HUES64 (cell line): ENCODE measurements around the gene CDK4.
"Not testable (repeated sequence)": the region's sequence is repeated elsewhere in the genome, so short reads cannot be mapped to it uniquely, and the experiment has no call there.

ENCODE experiments used
- H3K27ac ChIP-seq: 2 replicates; pipeline ENCODE4 v1.7.0; 2013; ENCODE audit warnings: low read depth, low read length, inconsistent platforms
- H3K27me3 ChIP-seq: 2 replicates; pipeline ENCODE4 v1.6.1; 2013; ENCODE audit warnings: mild to moderate bottlenecking, low read length; ENCODE audit not compliant: insufficient read depth
- H3K36me3 ChIP-seq: 2 replicates; pipeline ENCODE4 v1.6.1; 2013; ENCODE audit warnings: mild to moderate bottlenecking, low read length; ENCODE audit not compliant: insufficient read depth
- H3K4me1 ChIP-seq: 2 replicates; pipeline ENCODE4 v1.6.1; 2013; ENCODE audit warnings: mild to moderate bottlenecking, low read length, moderate library complexity; ENCODE audit not compliant: insufficient read depth
- H3K4me3 ChIP-seq: 2 replicates; pipeline ENCODE4 v1.5.1; 2013; ENCODE audit warnings: mild to moderate bottlenecking, low read length, moderate library complexity
- H3K9ac ChIP-seq: 2 replicates; pipeline ENCODE4 v1.6.1; 2013; ENCODE audit warnings: mild to moderate bottlenecking, low read depth, low read length
- H3K9me3 ChIP-seq: 2 replicates; pipeline ENCODE4 v1.6.1; 2013; ENCODE audit warnings: low read depth, low read length; ENCODE audit not compliant: insufficient read depth
- WGBS: fragments of 150-250, 120-280 bp; methylation state at CpG from one replicate; pipeline ENCODE4 v1.1.7; 2013; ENCODE audit warnings: missing lambda C conversion rate; 5-methylcytosine and 5-hydroxymethylcytosine counted together

The CDK4 gene

DNA sequence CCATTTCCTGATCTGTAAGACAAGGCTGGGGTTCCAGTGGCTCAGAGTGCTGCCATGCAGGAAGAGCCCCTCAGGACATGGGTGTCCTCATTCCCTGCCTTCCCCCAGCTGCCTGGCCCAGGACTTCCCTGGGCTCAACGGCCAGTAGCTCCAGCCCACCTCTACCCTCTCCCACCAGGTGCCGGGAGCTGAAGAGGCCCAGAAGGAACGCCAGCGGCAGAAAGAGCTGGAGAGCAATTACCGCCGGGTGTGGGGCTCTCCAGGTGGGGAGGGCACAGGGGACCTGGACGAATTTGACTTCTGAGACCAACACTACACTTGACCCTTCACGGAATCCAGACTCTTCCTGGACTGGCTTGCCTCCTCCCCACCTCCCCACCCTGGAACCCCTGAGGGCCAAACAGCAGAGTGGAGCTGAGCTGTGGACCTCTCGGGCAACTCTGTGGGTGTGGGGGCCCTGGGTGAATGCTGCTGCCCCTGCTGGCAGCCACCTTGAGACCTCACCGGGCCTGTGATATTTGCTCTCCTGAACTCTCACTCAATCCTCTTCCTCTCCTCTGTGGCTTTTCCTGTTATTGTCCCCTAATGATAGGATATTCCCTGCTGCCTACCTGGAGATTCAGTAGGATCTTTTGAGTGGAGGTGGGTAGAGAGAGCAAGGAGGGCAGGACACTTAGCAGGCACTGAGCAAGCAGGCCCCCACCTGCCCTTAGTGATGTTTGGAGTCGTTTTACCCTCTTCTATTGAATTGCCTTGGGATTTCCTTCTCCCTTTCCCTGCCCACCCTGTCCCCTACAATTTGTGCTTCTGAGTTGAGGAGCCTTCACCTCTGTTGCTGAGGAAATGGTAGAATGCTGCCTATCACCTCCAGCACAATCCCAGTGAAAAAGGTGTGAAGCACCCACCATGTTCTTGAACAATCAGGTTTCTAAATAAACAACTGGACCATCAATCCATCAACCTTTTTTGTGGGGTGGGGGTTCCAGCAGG lies 31.2 kb downstream of the CDK4 start:
- Histone ChIP-seq H3K9ac (no peak overlapping the region), H3K9me3 (no peaks in the 10 kb centered on the region), H3K27me3 (peaks cover 31% of the 10 kb centered on the region), H3K4me1 (no peaks in the 10 kb centered on the region), H3K36me3 (peaks cover 44% of the 10 kb centered on the region), H3K27ac (no peak overlapping the region), H3K4me3 (no peak overlapping the region)
- WGBS = 91% methylated on average over 11 of the region's 11 CpGs

GRCh38 chr12:57719777-57720605 lies 32.1 kb downstream of the CDK4 start:
- 94% methylated on average over 20 of the region's 20 CpGs for WGBS

GRCh38 chr12:57718641-57719528 lies 33.2 kb downstream of the CDK4 start:
- Histone ChIP-seq H3K27me3 (peaks cover 12% of the 10 kb centered on the region), H3K9me3 (no peaks in the 10 kb centered on the region), H3K36me3 (peaks cover 45% of the 10 kb centered on the region), H3K4me3 (no peak overlapping the region), H3K4me1 (no peaks in the 10 kb centered on the region), H3K27ac (no peak overlapping the region), H3K9ac (no peak overlapping the region)
- 97% methylated on average over 15 of the region's 15 CpGs for WGBS

More at GRCh38 chr12:57719777-57720605, 32.1 kb downstream of the CDK4 start:
- Histone ChIP-seq H3K9ac (no peak overlapping the region), H3K27ac (no peak overlapping the region), H3K4me3 (no peak overlapping the region), H3K9me3 (no peaks in the 10 kb centered on the region), H3K4me1 (no peaks in the 10 kb centered on the region), H3K36me3 (peaks cover 45% of the 10 kb centered on the region), H3K27me3 (peaks cover 23% of the 10 kb centered on the region)

DNA sequence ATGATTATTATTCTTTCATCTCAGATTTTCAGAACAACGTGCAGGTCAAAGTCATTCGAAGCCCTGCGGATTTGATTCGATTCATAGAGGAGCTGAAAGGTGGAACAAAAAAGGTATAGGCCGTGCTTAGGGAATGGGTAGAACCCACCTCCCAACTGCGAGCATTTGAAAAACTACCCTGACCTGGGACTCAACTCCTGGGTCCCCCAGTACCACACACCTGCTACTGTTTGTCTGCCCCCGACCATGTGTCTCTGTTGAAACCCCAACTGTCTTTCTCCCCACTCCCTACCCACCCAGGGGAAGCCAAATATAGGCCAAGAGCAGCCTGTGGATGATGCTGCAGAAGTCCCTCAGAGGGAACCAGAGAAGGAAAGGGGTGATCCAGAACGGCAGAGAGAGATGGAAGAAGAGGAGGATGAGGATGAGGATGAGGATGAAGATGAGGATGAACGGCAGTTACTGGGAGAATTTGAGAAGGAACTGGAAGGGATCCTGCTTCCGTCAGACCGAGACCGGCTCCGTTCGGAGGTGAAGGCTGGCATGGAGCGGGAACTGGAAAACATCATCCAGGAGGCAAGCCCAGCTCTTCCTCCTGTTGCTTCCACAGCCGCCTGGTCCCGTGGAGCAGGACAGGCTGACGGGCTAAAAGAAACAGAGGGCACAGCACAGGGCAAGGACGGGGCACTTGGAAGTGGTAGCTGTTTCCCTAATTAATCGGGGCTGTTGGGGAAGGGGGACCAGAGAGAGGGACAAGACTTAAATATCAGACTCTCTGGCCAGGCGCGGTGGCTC lies 34.1 kb downstream of the CDK4 start:
- H3K9ac ChIP-seq = no peak overlapping the region
- no peak overlapping the region for H3K27ac ChIP-seq
- no peaks in the 10 kb centered on the region for H3K9me3 ChIP-seq
- H3K36me3 ChIP-seq = peaks cover 45% of the 10 kb centered on the region
- H3K27me3 ChIP-seq = peaks cover 4% of the 10 kb centered on the region
- WGBS = 94% methylated on average over 22 of the region's 22 CpGs
- no peaks in the 10 kb centered on the region for H3K4me1 ChIP-seq
- no peak overlapping the region for H3K4me3 ChIP-seq

GRCh38 chr12:57717131-57717530 lies 35.0 kb downstream of the CDK4 start:
- Histone ChIP-seq H3K27me3 (no peaks in the 10 kb centered on the region), H3K9ac (no peak overlapping the region), H3K4me3 (no peak overlapping the region), H3K4me1 (no peaks in the 10 kb centered on the region), H3K36me3 (peaks cover 45% of the 10 kb centered on the region), H3K27ac (no peak overlapping the region), H3K9me3 (no peaks in the 10 kb centered on the region)
- 95% methylated on average over 5 of the region's 5 CpGs for WGBS

GRCh38 chr12:57716305-57716704 lies 35.8 kb downstream of the CDK4 start:
- Histone ChIP-seq H3K27ac (no peak overlapping the region), H3K4me3 (no peak overlapping the region), H3K4me1 (no peaks in the 10 kb centered on the region), H3K9me3 (no peaks in the 10 kb centered on the region), H3K36me3 (peaks cover 42% of the 10 kb centered on the region), H3K27me3 (no peaks in the 10 kb centered on the region), H3K9ac (no peak overlapping the region)
- 92% methylated on average over 4 of the region's 4 CpGs for WGBS

GRCh38 chr12:57715786-57716185 lies 36.3 kb downstream of the CDK4 start:
- Histone ChIP-seq H3K36me3 (peaks cover 38% of the 10 kb centered on the region), H3K27me3 (no peaks in the 10 kb centered on the region), H3K9ac (no peak overlapping the region), H3K9me3 (no peaks in the 10 kb centered on the region), H3K27ac (no peak overlapping the region), H3K4me1 (no peaks in the 10 kb centered on the region), H3K4me3 (no peak overlapping the region)
- 92% methylated on average over 12 of the region's 12 CpGs for WGBS

DNA sequence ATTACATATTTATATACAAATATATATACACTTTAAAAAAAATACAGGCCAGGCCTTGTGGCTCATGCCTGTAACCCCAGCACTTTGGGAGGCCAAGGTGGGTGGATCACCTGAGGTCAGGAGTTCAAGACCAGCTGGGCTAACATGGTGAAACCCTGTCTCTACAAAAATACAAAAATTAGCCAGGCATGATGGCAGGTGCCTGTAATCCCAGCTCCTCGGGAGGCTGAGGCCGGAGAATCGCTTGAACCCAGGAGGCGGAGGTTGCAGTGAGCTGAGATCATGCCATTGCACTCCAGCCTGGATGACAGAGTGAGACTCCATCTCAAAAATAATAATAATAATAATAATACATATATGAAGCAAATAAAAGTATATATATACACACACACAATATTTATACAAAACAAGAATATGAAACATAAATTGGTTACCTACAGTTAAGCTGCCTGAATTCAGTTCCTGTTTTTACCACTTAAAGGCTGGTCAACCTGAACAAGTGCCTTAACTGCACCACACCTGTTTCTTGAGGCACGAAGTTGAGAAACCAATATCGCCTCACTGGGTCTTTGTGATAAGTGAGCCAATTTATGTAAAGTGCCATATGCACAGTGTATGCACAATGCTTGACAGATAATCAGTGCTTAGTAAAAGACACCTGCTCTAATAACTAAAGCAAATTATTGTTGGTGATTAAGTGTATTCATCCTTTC lies 36.9 kb downstream of the CDK4 start:
- H3K27me3 ChIP-seq, H3K9me3 ChIP-seq, H3K4me1 ChIP-seq, H3K9ac ChIP-seq, H3K4me3 ChIP-seq, H3K27ac ChIP-seq: not testable (repeated sequence)
- peaks cover 35% of the 10 kb centered on the region for H3K36me3 ChIP-seq
- 97% methylated on average over 6 of the region's 6 CpGs for WGBS

- WGBS = 89% methylated on average over 5 of the region's 5 CpGs
These were observed 38.9 kb downstream of the CDK4 start for GRCh38 chr12:57713209-57713608.

GRCh38 chr12:57712701-57713100 lies 39.4 kb downstream of the CDK4 start:
- Histone ChIP-seq H3K36me3 (peaks cover 14% of the 10 kb centered on the region), H3K27me3 (no peaks in the 10 kb centered on the region), H3K9ac (no peak overlapping the region), H3K9me3 (no peaks in the 10 kb centered on the region), H3K27ac (no peak overlapping the region), H3K4me3 (no peak overlapping the region), H3K4me1 (no peaks in the 10 kb centered on the region)
- 88% methylated on average over 3 of the region's 3 CpGs for WGBS

More at GRCh38 chr12:57713209-57713608, 38.9 kb downstream of the CDK4 start:
- Histone ChIP-seq H3K9ac (no peak overlapping the region), H3K36me3 (peaks cover 19% of the 10 kb centered on the region), H3K27me3 (no peaks in the 10 kb centered on the region), H3K4me3 (no peak overlapping the region), H3K4me1 (no peaks in the 10 kb centered on the region), H3K27ac (no peak overlapping the region), H3K9me3 (no peaks in the 10 kb centered on the region)
